Neural progenitor cell (in vitro differentiated cells): ENCODE results near the gene ZNF280A. TPM values are rescaled to one million over a fixed set of nuclear protein-coding genes. Genes with fewer than 3 reads are reported as not detected.

Source experiments
- DNase-seq: peaks from one replicate; pipeline ENCODE4 v3.0.0-alpha.2; 2016; ENCODE audit warnings: low spot score
- H2AFZ ChIP-seq: fragments of 200-600 bp; sonication (generic); replicated peaks from 2 replicates; pipeline ENCODE4 v1.6.1; 2016; ENCODE audit warnings: antibody characterized with exemption
- H3F3A ChIP-seq: fragments of 200-600 bp; sonication (generic); 2 replicates; pipeline ENCODE4 v1.6.1; 2016; ENCODE audit warnings: antibody characterized with exemption, low read depth
- H3K27ac ChIP-seq: fragments of 200-600 bp; sonication (generic); 2 replicates; pipeline ENCODE4 v1.5.1; 2016; ENCODE audit warnings: mild to moderate bottlenecking
- H3K27me3 ChIP-seq: fragments of 200-600 bp; sonication (generic); 2 replicates; pipeline ENCODE4 v1.6.1; 2016; ENCODE audit warnings: mild to moderate bottlenecking, moderate library complexity
- H3K36me3 ChIP-seq: fragments of 200-600 bp; sonication (generic); 2 replicates; pipeline ENCODE4 v1.5.1; 2016
- H3K4me1 ChIP-seq: fragments of 200-600 bp; sonication (generic); 2 replicates; pipeline ENCODE4 v1.6.1; 2016; ENCODE audit warnings: mixed run types
- H3K4me2 ChIP-seq: fragments of 200-600 bp; sonication (generic); 2 replicates; pipeline ENCODE4 v1.6.1; 2016
- H3K4me3 ChIP-seq: fragments of 200-600 bp; sonication (generic); 2 replicates; pipeline ENCODE4 v1.5.1; 2016
- H3K79me2 ChIP-seq: fragments of 200-600 bp; sonication (generic); 2 replicates; pipeline ENCODE4 v1.6.1; 2016; ENCODE audit warnings: low read depth
- H3K9ac ChIP-seq: fragments of 200-600 bp; sonication (generic); 2 replicates; pipeline ENCODE4 v1.6.1; 2016
- H3K9me3 ChIP-seq: fragments of 200-600 bp; sonication (generic); 2 replicates; pipeline ENCODE4 v1.5.1; 2016; ENCODE audit warnings: low read depth
- H4K20me1 ChIP-seq: fragments of 200-600 bp; sonication (generic); 2 replicates; pipeline ENCODE4 v1.6.1; 2016; ENCODE audit warnings: low read depth
- H3K27ac Mint-ChIP-seq: 3 replicates; pipeline ENCODE4 v1.8.0; 2021; ENCODE audit warnings: mixed read lengths
- H3K27me3 Mint-ChIP-seq: 2 replicates; pipeline ENCODE4 v1.8.0; 2022; ENCODE audit warnings: low read depth, mild to moderate bottlenecking, inconsistent platforms, moderate library complexity, mixed read lengths; ENCODE audit not compliant: insufficient read depth
- H3K36me3 Mint-ChIP-seq: 3 replicates; pipeline ENCODE4 v1.8.0; 2021; ENCODE audit warnings: mixed read lengths
- H3K4me1 Mint-ChIP-seq: 3 replicates; pipeline ENCODE4 v1.8.0; 2021; ENCODE audit warnings: mixed read lengths
- H3K4me3 Mint-ChIP-seq: 3 replicates; pipeline ENCODE4 v1.8.0; 2021; ENCODE audit warnings: mild to moderate bottlenecking, moderate library complexity, mixed read lengths
- H3K9me3 Mint-ChIP-seq: 3 replicates; pipeline ENCODE4 v1.8.0; 2020; ENCODE audit warnings: mixed read lengths
- CTCF ChIP-seq: fragments of 200-600 bp; sonication (generic); IDR thresholded peaks from 2 replicates; pipeline ENCODE4 v1.5.1; 2017; ENCODE audit warnings: antibody characterized with exemption, mild to moderate bottlenecking
- EZH2 ChIP-seq: fragments of 200-600 bp; sonication (generic); IDR thresholded peaks from 2 replicates; pipeline ENCODE4 v1.6.1; 2017; ENCODE audit warnings: antibody characterized with exemption, mild to moderate bottlenecking, moderate library complexity
- EZH2phosphoT487 ChIP-seq: fragments of 200-600 bp; sonication (generic); IDR thresholded peaks from 2 replicates; pipeline ENCODE4 v1.6.1; 2017; ENCODE audit warnings: antibody characterized with exemption
- total RNA-seq: library from RNA; depleted of rRNA; stranded (reverse); fragments of >200 nt; gene quantifications from 2 replicates; pipeline ENCODE4 v1.2.3, GENCODE V29; 2015; ENCODE audit warnings: low replicate concordance

The ZNF280A gene
- total RNA-seq, 1 donor from 2014 or later, result 3.7 TPM

GRCh38 chr22:22558972-22559603, 39.0 kb upstream of the ZNF280A start, which contains the start of gene PRAME:
TSS of gene PRAME (minus strand) at chr22:22559265. CDS start at chr22:22556832, 2,433 bp downstream.
- Mint-ChIP-seq H3K4me1 (no peaks in the 10 kb centered on the region), H3K27me3 (no peaks in the 10 kb centered on the region), H3K36me3 (no peaks in the 10 kb centered on the region), H3K9me3 (no peaks in the 10 kb centered on the region), H3K27ac (no peak within 1 kb of the TSS), H3K4me3 (no peak within 1 kb of the TSS)
- no peaks in the 10 kb centered on the region for H3K9me3 ChIP-seq
- H3K27ac ChIP-seq, result no peak within 1 kb of the TSS
- TF ChIP-seq EZH2phosphoT487, result no peak
- TF ChIP-seq CTCF, result peak; percentile 71
- no peaks in the 10 kb centered on the region for H3K36me3 ChIP-seq
- no peaks in the 10 kb centered on the region for H3F3A ChIP-seq
- H3K4me3 ChIP-seq, result no peak within 1 kb of the TSS
- H2AFZ ChIP-seq, result no peak within 1 kb of the TSS
- no peak within 1 kb of the TSS for H3K9ac ChIP-seq
- no peaks in the 10 kb centered on the region for H3K79me2 ChIP-seq
- peak; percentile 79 for DNase-seq
- H3K4me2 ChIP-seq, result no peak within 1 kb of the TSS
- no peaks in the 10 kb centered on the region for H3K4me1 ChIP-seq
- no peaks in the 10 kb centered on the region for H4K20me1 ChIP-seq
- H3K27me3 ChIP-seq, result peaks cover 76% of the 10 kb centered on the region

- TF ChIP-seq CTCF (no peak), EZH2phosphoT487 (no peak), EZH2 (no peak)
- no peak overlapping the region for H3K27ac Mint-ChIP-seq
- H3K4me1 Mint-ChIP-seq, result no peaks in the 10 kb centered on the region
- no peak overlapping the region for H3K27ac ChIP-seq
- H3K36me3 ChIP-seq, result no peaks in the 10 kb centered on the region
- H3K4me2 ChIP-seq, result no peak overlapping the region
- no peak overlapping the region for H3K9ac ChIP-seq
- peaks cover 76% of the 10 kb centered on the region for H3K27me3 ChIP-seq
- no peak overlapping the region for H2AFZ ChIP-seq
- no peaks in the 10 kb centered on the region for H3K36me3 Mint-ChIP-seq
- DNase-seq, result no peak
- no peaks in the 10 kb centered on the region for H3F3A ChIP-seq
- no peak overlapping the region for H3K4me3 ChIP-seq
- no peaks in the 10 kb centered on the region for H3K4me1 ChIP-seq
- no peaks in the 10 kb centered on the region for H3K79me2 ChIP-seq
- H4K20me1 ChIP-seq, result no peaks in the 10 kb centered on the region
- H3K27me3 Mint-ChIP-seq, result peaks cover 3% of the 10 kb centered on the region
- no peak overlapping the region for H3K4me3 Mint-ChIP-seq
- H3K9me3 Mint-ChIP-seq, result no peaks in the 10 kb centered on the region
- H3K9me3 ChIP-seq, result no peaks in the 10 kb centered on the region
These were observed 38.3 kb upstream of the ZNF280A start for GRCh38 chr22:22558071-22558971.

- Histone ChIP-seq H4K20me1 (no peaks in the 10 kb centered on the region), H3K9ac (no peak overlapping the region), H3K4me3 (no peak overlapping the region), H3F3A (no peaks in the 10 kb centered on the region), H3K4me2 (no peak overlapping the region), H3K27ac (no peak overlapping the region), H3K4me1 (no peaks in the 10 kb centered on the region), H3K9me3 (no peaks in the 10 kb centered on the region), H2AFZ (no peak overlapping the region), H3K79me2 (no peaks in the 10 kb centered on the region), H3K27me3 (peaks cover 76% of the 10 kb centered on the region), H3K36me3 (no peaks in the 10 kb centered on the region)
- no peaks in the 10 kb centered on the region for H3K9me3 Mint-ChIP-seq
- H3K36me3 Mint-ChIP-seq, result no peaks in the 10 kb centered on the region
- DNase-seq, result no peak
- TF ChIP-seq CTCF (no peak), EZH2 (no peak), EZH2phosphoT487 (no peak)
- H3K4me1 Mint-ChIP-seq, result no peaks in the 10 kb centered on the region
- no peak overlapping the region for H3K4me3 Mint-ChIP-seq
- H3K27ac Mint-ChIP-seq, result peak overlapping the region; percentile 82
- H3K27me3 Mint-ChIP-seq, result peaks cover 3% of the 10 kb centered on the region
These were observed 37.2 kb upstream of the ZNF280A start for GRCh38 chr22:22556995-22557925.
